Kidney (tissue), 14 donors: ENCODE measurements around the gene HOXA4. TPM values are rescaled to one million over a fixed set of nuclear protein-coding genes. Genes with fewer than 3 reads are reported as not detected.
A peak's percentile ranks its signal among the peaks of the same experiment; 100 is the strongest.

Experiments
- DNase-seq, 5 donors: peaks; one replicate each; pipeline ENCODE4 v3.0.0-alpha.2; 2013 to 2020
- FAIRE-seq: peaks from 2 replicates; lab custom pipeline; 2012; peaks lifted over from hg19 to GRCh38; lab: Jason Lieb, UNC
- H3K27ac ChIP-seq, 2 donors: one replicate each; pipeline ENCODE4 v1.7.0; 2013; ENCODE audit warnings: low read depth in 2 of 2, low read length in 2 of 2, inconsistent platforms in 1 of 2
- H3K27me3 ChIP-seq: one replicate; pipeline ENCODE4 v1.7.1; 2013; ENCODE audit warnings: low read length, inconsistent platforms; ENCODE audit not compliant: control insufficient read depth, insufficient read depth
- H3K36me3 ChIP-seq, 3 donors: one replicate each; pipeline versions ENCODE4 v1.7.0 to v1.7.1; 2013; ENCODE audit warnings: low read length in 3 of 3, control low read depth in 1 of 3, inconsistent platforms in 1 of 3; ENCODE audit not compliant: insufficient read depth in 3 of 3, control insufficient read depth in 2 of 3
- H3K4me1 ChIP-seq, 3 donors: one replicate each; pipeline versions ENCODE4 v1.7.0 to v1.7.1; 2013; ENCODE audit warnings: low read length in 3 of 3, inconsistent platforms in 1 of 3, low read depth in 1 of 3; ENCODE audit not compliant: control insufficient read depth in 2 of 3, insufficient read depth in 2 of 3
- H3K4me3 ChIP-seq, 3 donors: one replicate each; pipeline versions ENCODE4 v1.7.0 to v1.8.1; 2013; ENCODE audit warnings: low read length in 3 of 3, control low read depth in 1 of 3, inconsistent platforms in 1 of 3
- H3K9ac ChIP-seq, 3 donors: one replicate each; pipeline versions ENCODE4 v1.7.0 to v1.7.1; 2013; ENCODE audit warnings: low read length in 3 of 3, control low read depth in 1 of 3, inconsistent platforms in 1 of 3
- H3K9me3 ChIP-seq, 3 donors: one replicate each; pipeline versions ENCODE4 v1.7.0 to v1.7.1; 2013; ENCODE audit warnings: low read length in 3 of 3, control low read depth in 1 of 3, inconsistent platforms in 1 of 3; ENCODE audit not compliant: control insufficient read depth in 2 of 3, insufficient read depth in 1 of 3
- CTCF ChIP-seq: IDR thresholded peaks from 3 replicates; pipeline ENCODE4 v1.5.1; 2012; ENCODE audit warnings: mild to moderate bottlenecking, moderate library complexity, borderline replicate concordance; ENCODE audit not compliant: insufficient read depth; ENCODE audit errors: extremely low read depth
- intact Hi-C: fragments of 100-400 bp; cut with DNase I; formaldehyde crosslinking; loops from one replicate; pipeline ENCODE4 v1.11.1; 2022
- polyA plus RNA-seq: library from polyadenylated mRNA; stranded (reverse); fragments of 350-450 nt; fragmentation: Illumina TruSeq; extraction: RNeasy Lipid Tissue Mini Kit (QIAGEN cat#74804); gene quantifications from one replicate; pipeline ENCODE4 v1.2.3, GENCODE V29; 2014; ENCODE audit warnings: low read depth, low replicate concordance; ENCODE audit not compliant: insufficient read depth
- total RNA-seq: library from RNA; stranded (reverse); fragmentation: NEBNext Ultra II Directional; extraction: Animal tissue kit (Norgen Biotek cat#: 25700); gene quantifications from one replicate; pipeline ENCODE4 v1.2.1, GENCODE V29; 2021
- donor health status: control.
- donor health status: control.
- donor health status: control.
- donor health status: control.
- donor health status: control.
- donor health status: DM: yes; HTN: yes; CAD: no.
- donor health status: Normal renal cell carcinoma (clear cell type).

HOXA4 gene
- total and polyA plus RNA-seq, 2 donors from 2014 or later: 11.2 to 13.0 TPM

- Histone ChIP-seq H3K27me3 (no peaks in the 10 kb centered on the region), H3K4me1 (peaks cover 19 to 21% (median 19%) of the 10 kb centered on the region in 3 donors), H3K9me3 (no peaks in the 10 kb centered on the region), H3K4me3 (peak overlapping the region in 1 of 3 donors; percentile 43), H3K9ac (peak overlapping the region in 2 of 3 donors; percentile 17 to 59), H3K27ac (peak overlapping the region; percentile 78 to 87), H3K36me3 (peaks cover 0 to 5% (median 4%) of the 10 kb centered on the region in 3 donors)
- intact Hi-C loops: no loop called here
- FAIRE-seq: no peak
- TF ChIP-seq CTCF: no peak
- DNase-seq: peak in 4 of 5 donors; percentile 63 to 80 (median 68)
Measured at GRCh38 chr7:27107391-27108381, 22.9 kb downstream of the HOXA4 start.

DNA sequence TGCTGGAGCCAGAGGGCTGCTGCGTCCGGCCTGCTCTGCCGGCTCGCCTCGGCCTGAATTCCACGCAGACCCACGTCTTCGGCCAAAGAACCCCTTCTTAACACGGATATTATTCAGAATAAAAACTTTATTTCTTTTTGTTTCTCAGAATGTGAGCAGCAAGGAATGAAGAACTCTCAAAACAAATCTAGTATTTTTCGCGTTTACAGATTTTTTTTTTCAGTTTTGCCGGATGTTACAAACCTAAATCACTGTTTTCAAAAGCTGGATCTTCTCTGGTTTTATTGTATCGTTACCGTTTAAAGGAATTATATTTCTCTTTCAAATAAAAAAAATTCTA lies 23.7 kb downstream of the HOXA4 start:
- no peaks in the 10 kb centered on the region for H3K9me3 ChIP-seq
- intact Hi-C loops: no loop called here
- H3K4me1 ChIP-seq: peaks cover 19 to 21% (median 19%) of the 10 kb centered on the region in 3 donors
- FAIRE-seq: no peak
- no peak for TF ChIP-seq CTCF
- peak overlapping the region; percentile 78 to 79 for H3K27ac ChIP-seq
- DNase-seq: peak in 2 of 5 donors; percentile 44 to 52
- peak overlapping the region in 2 of 3 donors; percentile 17 to 65 for H3K9ac ChIP-seq
- peak overlapping the region in 2 of 3 donors; percentile 26 to 55 for H3K4me3 ChIP-seq
- H3K27me3 ChIP-seq: no peaks in the 10 kb centered on the region
- H3K36me3 ChIP-seq: peaks cover 0 to 5% (median 4%) of the 10 kb centered on the region in 3 donors

GRCh38 chr7:27106181-27106900 lies 24.2 kb downstream of the HOXA4 start:
- peaks cover 19 to 21% (median 19%) of the 10 kb centered on the region in 3 donors for H3K4me1 ChIP-seq
- peak overlapping the region; percentile 78 to 79 for H3K27ac ChIP-seq
- H3K9ac ChIP-seq: peak overlapping the region; percentile 1 to 65 (median 9)
- DNase-seq (peak; percentile 51 to 80 (median 71)), FAIRE-seq (no peak)
- H3K36me3 ChIP-seq: peaks cover 0 to 5% (median 4%) of the 10 kb centered on the region in 3 donors
- no peaks in the 10 kb centered on the region for H3K27me3 ChIP-seq
- intact Hi-C loops: no loop called here
- no peaks in the 10 kb centered on the region for H3K9me3 ChIP-seq
- peak overlapping the region; percentile 41 to 61 (median 55) for H3K4me3 ChIP-seq
- no peak for TF ChIP-seq CTCF
